Keratinocyte (primary cell): ENCODE measurements around the gene GLIS2. TPM values are rescaled to one million over a fixed set of nuclear protein-coding genes. Genes with fewer than 3 reads are reported as not detected.

Experiments
- DNase-seq: peaks from one replicate; pipeline ENCODE4 v3.0.0-alpha.2; 2011; ENCODE audit warnings: low read depth, missing footprints, low spot score
- FAIRE-seq: peaks from 2 replicates; lab custom pipeline; 2011; peaks lifted over from hg19 to GRCh38; lab: Jason Lieb, UNC
- H2AFZ ChIP-seq: 2 replicates; pipeline ENCODE4 v1.6.0; 2012; ENCODE audit warnings: low read length, control low read depth, inconsistent platforms; ENCODE audit not compliant: control insufficient read depth
- H3K27ac ChIP-seq: 2 replicates; pipeline ENCODE4 v1.5.1; 2011; ENCODE audit warnings: low read length; ENCODE audit not compliant: control insufficient read depth, insufficient read depth
- H3K27me3 ChIP-seq: 3 replicates; pipeline ENCODE4 v1.6.0; 2011; ENCODE audit warnings: low read length; ENCODE audit not compliant: control insufficient read depth, insufficient read depth; ENCODE audit errors: extremely low read depth
- H3K36me3 ChIP-seq, 2 experiments: 2 replicates in 1 of 2; 3 replicates in 1 of 2; pipeline ENCODE4 v1.5.1; 2011; ENCODE audit warnings: low read length in 2 of 2, mild to moderate bottlenecking in 1 of 2; ENCODE audit not compliant: control insufficient read depth in 2 of 2, insufficient read depth in 2 of 2; ENCODE audit errors: extremely low read depth in 1 of 2
- H3K4me1 ChIP-seq: 3 replicates; pipeline ENCODE4 v1.5.1; 2011; ENCODE audit warnings: low read length; ENCODE audit not compliant: control insufficient read depth, insufficient read depth; ENCODE audit errors: extremely low read depth
- H3K4me2 ChIP-seq: 3 replicates; pipeline ENCODE4 v1.6.0; 2011; ENCODE audit warnings: low read depth, low read length; ENCODE audit not compliant: control insufficient read depth, insufficient read depth; ENCODE audit errors: extremely low read depth
- H3K4me3 ChIP-seq, 3 experiments: fragments of 200-600 bp in 1 of 3; sonication (generic) in 1 of 3; 2 replicates in 2 of 3; 3 replicates in 1 of 3; pipeline ENCODE4 v1.5.1; 2011 to 2016; ENCODE audit warnings: low read length in 3 of 3, mild to moderate bottlenecking in 3 of 3, control low read depth in 2 of 3, inconsistent platforms in 1 of 3, low read depth in 1 of 3, mixed read lengths in 1 of 3, mixed run types in 1 of 3, moderate library complexity in 1 of 3; ENCODE audit not compliant: control insufficient read depth in 2 of 3, insufficient read depth in 2 of 3; ENCODE audit errors: extremely low read depth in 1 of 3
- H3K79me2 ChIP-seq: 2 replicates; pipeline ENCODE4 v1.6.0; 2012; ENCODE audit warnings: low read length; ENCODE audit not compliant: control insufficient read depth, insufficient read depth
- H3K9ac ChIP-seq: 3 replicates; pipeline ENCODE4 v1.6.0; 2011; ENCODE audit warnings: low read length; ENCODE audit not compliant: control insufficient read depth, insufficient read depth; ENCODE audit errors: extremely low read depth
- H3K9me1 ChIP-seq: 3 replicates; pipeline ENCODE4 v1.6.0; 2011; ENCODE audit warnings: low read length; ENCODE audit not compliant: control insufficient read depth, insufficient read depth; ENCODE audit errors: extremely low read depth
- H3K9me3 ChIP-seq: 2 replicates; pipeline ENCODE4 v1.5.1; 2012; ENCODE audit warnings: low read depth, low read length; ENCODE audit not compliant: control insufficient read depth
- H4K20me1 ChIP-seq: 3 replicates; pipeline ENCODE4 v1.6.0; 2011; ENCODE audit warnings: low read length; ENCODE audit not compliant: control insufficient read depth, insufficient read depth; ENCODE audit errors: extremely low read depth
- CTCF ChIP-seq, 3 experiments: IDR thresholded peaks in 1 of 3; conservative IDR thresholded peaks in 1 of 3; optimal IDR thresholded peaks in 1 of 3; 2 replicates in 2 of 3; 3 replicates in 1 of 3; pipeline versions ENCODE3 to v1.5.1; 2011; ENCODE audit warnings: low read length in 3 of 3, mild to moderate bottlenecking in 3 of 3, moderate library complexity in 2 of 3, control low read depth in 1 of 3, inconsistent platforms in 1 of 3; ENCODE audit not compliant: insufficient read depth in 2 of 3; ENCODE audit errors: extremely low read depth in 1 of 3
- EZH2 ChIP-seq: IDR thresholded peaks from one replicate; pipeline ENCODE4 v1.6.1; 2012; ENCODE audit warnings: inconsistent platforms, mild to moderate bottlenecking, low read length, moderate library complexity
- dilution Hi-C: fragments of 300-500 bp; cut with MboI; formaldehyde crosslinking; loops from one replicate; pipeline ENCODE4 v1.7.0; 2020; ENCODE audit warnings: low sequenced_read_pairs; ENCODE audit not compliant: extremely low pct_ligation_motif_present
- polyA plus RNA-seq, 5 experiments: library from polyadenylated mRNA; depleted of rRNA in 3 of 5; stranded (reverse) in 3 of 5; stranded (forward) in 1 of 5; unstranded in 1 of 5; fragments of >200 nt; gene quantifications; 1 replicate in 1 of 5; 2 replicates in 3 of 5; 3 replicates in 1 of 5; pipeline versions ENCODE4 v1.2.1 to v1.2.3, GENCODE V29; 2011 to 2012; ENCODE audit warnings: missing spikeins in 2 of 5, low read depth in 1 of 5, low replicate concordance in 1 of 5

Gene GLIS2
- polyA plus RNA-seq, 1 donor (not counting 4 experiments of a cell fraction or from before 2014, with no cell fraction given): 0.63 TPM

DNA sequence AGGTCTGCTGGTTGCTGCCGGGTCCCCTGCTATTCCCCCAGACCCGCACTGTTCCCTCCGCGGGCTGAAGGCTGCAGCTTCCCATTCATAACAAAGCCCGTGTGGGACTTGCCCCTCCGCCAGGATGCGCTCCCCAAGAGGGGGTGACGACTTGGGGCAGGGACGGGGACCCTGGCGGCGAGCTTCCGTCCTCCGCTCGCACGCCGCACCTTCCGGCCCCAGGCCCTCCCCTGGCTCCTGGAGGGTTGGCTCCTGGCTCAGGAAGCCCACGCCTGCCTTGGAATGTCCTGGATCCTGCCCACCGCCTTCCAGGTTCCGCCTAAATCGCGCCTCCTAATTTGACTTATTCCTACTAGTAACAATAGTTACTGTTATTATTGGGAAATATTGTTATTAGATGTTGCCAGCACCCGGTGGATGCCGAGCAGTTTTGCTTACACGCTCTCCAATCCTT is 42.0 kb upstream of the GLIS2 start:
- H3K9ac ChIP-seq: peak overlapping the region; percentile 66
- dilution Hi-C loops: no loop called here
- no peaks in the 10 kb centered on the region for H3K9me3 ChIP-seq
- no peaks in the 10 kb centered on the region for H4K20me1 ChIP-seq
- peaks cover 16% of the 10 kb centered on the region for H3K4me1 ChIP-seq
- TF ChIP-seq CTCF (optimal IDR thresholded peaks at IDR 0.05 in 1 of 3, IDR thresholded peaks at IDR 0.05 in 1 of 3, conservative IDR thresholded peaks at IDR 0.05 in 1 of 3; ENCODE audit: extremely low read depth in 1 of 3, insufficient read depth in 2 of 3, low read length in 3 of 3) (peak in 2 of 3 experiments; percentile 47 to 61), EZH2 (no peak)
- H3K4me3 ChIP-seq: peak overlapping the region; percentile 68 to 76 (median 76)
- no peaks in the 10 kb centered on the region for H3K9me1 ChIP-seq
- no peaks in the 10 kb centered on the region for H3K27me3 ChIP-seq
- peaks cover 0 to 1% of the 10 kb centered on the region in 2 experiments for H3K36me3 ChIP-seq
- peak overlapping the region; percentile 76 for H2AFZ ChIP-seq
- H3K4me2 ChIP-seq: peak overlapping the region; percentile 82
- peak overlapping the region; percentile 58 for H3K27ac ChIP-seq
- DNase-seq (no peak), FAIRE-seq (no peak)
- peaks cover 23% of the 10 kb centered on the region for H3K79me2 ChIP-seq

DNA sequence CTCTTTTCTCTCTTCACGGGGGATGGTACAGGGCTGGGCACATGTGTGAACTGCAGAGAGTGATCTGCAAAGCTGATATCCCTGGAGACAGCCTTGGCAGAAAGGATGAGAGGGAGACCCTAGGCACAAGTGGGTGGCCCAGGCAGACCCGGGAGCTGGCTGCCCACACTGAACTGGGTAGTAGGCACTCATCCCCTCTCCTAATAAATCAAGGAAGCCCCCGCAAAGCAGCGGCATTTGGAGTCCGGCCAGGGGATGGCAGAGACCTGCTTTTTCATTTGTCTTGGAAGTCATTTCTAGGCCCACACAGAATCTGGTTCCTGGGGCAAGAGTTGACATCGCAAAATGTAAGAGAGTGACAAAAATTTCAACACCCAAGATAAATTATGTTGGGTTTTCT is 40.0 kb upstream of the GLIS2 start:
- H3K27ac ChIP-seq: no peak overlapping the region
- H3K9me3 ChIP-seq: no peaks in the 10 kb centered on the region
- FAIRE-seq (no peak), DNase-seq (no peak)
- peaks cover 7% of the 10 kb centered on the region for H3K79me2 ChIP-seq
- no peak overlapping the region for H2AFZ ChIP-seq
- dilution Hi-C loops: no loop called here
- H3K4me1 ChIP-seq: peaks cover 7% of the 10 kb centered on the region
- no peaks in the 10 kb centered on the region for H4K20me1 ChIP-seq
- H3K27me3 ChIP-seq: no peaks in the 10 kb centered on the region
- H3K9ac ChIP-seq: no peak overlapping the region
- H3K4me3 ChIP-seq: no peak overlapping the region
- no peaks in the 10 kb centered on the region for H3K36me3 ChIP-seq
- no peaks in the 10 kb centered on the region for H3K9me1 ChIP-seq
- TF ChIP-seq EZH2 (no peak), CTCF (optimal IDR thresholded peaks at IDR 0.05 in 1 of 3, IDR thresholded peaks at IDR 0.05 in 1 of 3, conservative IDR thresholded peaks at IDR 0.05 in 1 of 3; ENCODE audit: extremely low read depth in 1 of 3, insufficient read depth in 2 of 3, low read length in 3 of 3) (no peak)
- no peak overlapping the region for H3K4me2 ChIP-seq
